ENCODE results near the gene PGBD4.
"Not testable (repeated sequence)": the region's sequence is repeated elsewhere in the genome, so short reads cannot be mapped to it uniquely, and the experiment has no call there.

PGBD4 gene

DNA sequence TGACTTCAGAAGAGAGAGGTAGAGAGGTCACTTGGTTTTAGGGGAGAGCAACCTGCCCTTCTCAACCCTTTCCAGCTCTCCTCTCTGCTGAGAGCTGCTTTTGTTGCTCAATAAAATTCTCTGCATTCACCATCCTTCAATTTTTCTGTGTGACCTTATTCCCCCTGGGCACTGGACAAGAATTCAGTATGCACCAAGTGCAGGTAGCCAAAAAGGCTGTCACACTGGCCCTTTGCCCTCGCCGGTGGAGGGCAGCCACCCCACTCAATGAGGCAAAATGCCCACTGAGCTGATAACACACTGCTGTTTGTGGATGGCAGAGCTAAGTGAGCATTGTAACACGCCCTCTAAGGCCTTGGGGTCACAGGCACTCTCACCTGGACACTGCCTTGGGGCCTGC is 12.9 kb downstream of the PGBD4 start:
- DNase-seq = no peak

DNA sequence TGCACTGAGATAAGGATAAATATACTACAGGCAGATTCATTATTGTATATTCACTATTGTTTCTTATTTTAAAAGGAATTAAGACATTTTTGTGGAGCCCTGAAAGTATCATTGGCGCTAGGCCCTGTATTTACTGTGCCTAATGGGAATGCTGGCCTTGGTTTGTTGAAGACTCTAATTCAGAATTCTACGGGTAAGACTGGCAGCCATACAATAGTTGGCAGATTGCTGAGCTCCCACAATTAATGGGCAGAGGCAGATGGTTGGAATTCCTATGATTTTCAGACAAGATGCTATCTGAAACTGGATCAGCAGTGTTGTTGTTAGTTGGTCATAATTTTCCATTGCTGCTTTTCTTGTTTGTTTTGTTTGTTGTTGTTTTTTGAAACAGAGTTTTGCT is 14.7 kb downstream of the PGBD4 start:
- DNase-seq = no peak

DNA sequence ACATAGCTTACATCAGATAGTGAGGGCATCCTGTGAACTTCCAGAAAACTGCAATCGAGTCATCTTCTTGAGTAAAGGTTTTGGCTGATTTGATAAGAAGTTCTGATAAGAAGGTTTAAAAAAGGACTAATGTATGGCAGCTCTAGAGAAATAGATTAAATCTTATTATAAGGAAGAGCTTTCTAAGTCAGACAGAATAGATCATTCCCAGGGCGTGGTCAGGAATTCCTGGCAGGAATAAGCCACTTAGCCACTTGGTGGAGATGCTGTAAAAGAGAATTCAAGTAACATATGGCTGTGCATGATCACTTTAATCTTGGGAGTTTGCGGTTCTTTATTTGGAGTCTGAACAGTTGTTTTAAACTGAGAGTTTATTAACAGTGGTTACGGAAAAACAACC is 17.4 kb downstream of the PGBD4 start:
- DNase-seq = no peak

DNA sequence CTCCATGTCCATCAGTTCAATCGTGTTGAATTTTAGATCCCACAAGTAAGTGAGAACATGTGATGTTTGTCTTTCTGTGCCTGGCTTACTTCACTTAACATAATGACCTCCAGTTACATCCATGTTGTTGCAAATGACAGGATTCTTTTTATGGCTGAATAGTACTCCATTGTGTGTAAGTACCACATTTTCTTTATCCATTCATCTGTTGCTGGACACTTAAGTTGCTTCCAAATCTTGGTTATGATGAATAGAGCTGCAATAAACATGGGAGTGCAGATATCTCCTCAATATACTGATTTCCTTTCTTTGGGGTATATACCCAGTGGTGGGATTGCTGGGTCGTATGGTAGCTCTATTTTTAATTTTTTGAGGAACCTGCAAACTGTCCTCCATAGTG is 18.5 kb downstream of the PGBD4 start:
- DNase-seq = not testable (repeated sequence)

DNA sequence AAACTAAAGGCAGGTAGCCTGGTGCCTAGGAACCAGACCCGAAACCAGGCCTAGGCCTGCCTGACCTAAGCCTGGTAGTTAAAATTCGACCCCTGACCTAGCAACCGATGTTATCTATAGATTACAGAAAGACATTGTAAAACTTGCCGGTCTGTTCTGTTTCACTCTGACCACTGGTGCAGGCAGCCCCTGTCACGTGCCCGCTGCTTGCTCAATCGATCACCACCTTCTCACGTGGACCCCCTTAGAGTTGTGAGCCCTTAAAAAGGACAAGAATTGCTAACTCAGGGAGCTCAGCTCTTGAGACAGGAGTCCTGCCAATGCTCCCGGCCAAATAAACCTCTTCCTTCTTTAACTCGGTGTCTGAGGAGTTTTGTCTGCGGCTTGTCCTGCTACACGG is 19.9 kb downstream of the PGBD4 start:
- not testable (repeated sequence) for DNase-seq

DNA sequence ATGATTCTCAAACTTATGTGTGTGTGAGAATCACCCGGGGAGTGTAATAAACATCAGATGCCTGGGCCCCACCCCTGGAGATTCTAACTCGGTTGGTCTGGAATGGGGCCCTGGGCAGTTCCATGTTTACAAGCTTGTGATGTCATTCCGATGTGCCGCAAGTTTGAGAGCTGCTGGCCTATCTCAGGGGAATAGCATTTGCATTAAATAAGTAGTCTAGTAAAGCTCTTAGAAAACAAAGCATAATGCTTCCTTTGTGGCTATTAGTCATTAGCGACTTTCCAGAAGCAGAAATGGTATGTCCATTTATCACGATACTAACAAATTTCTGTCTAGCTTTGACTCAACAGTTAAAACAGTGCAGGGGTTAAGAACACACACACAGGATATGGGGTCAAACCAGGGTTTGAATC is 20.9 kb downstream of the PGBD4 start:
- DNase-seq = no peak

DNA sequence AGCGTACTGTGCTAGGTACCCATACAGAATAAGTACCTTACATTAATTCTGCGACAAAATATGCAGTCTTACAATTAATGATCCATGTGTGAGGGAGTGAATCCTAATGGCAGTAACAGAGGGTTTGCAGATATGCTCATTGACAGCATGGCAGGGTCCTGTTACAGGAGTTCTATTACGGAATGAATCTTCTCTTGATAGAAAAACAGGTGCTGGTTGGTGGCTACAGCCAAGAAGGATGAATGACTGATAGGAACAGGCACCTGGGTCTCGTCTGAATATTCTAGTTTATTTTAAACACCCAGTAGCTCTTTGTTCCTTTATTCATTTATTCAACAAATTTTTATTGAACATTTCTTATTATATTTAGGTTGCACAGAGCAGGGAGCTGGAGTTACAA is 22.8 kb downstream of the PGBD4 start:
- DNase-seq = no peak

DNA sequence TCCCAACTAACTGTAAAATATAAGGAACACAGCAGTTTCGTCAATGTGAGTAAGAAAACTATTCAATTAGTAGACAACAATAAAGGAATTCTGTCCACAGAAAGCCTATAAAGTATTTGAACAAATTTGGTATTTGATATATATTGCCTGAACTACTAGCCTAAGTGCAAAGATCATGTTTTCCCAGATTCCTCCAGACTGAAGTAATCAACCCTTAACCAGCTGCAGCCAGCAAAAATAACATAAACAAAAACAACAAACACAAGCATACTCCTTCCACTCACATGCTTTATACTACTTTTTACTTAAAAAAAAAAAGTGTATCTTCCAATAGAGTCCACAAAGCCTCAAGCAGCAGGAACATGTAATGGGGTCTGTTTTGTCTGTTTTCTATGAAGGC is 24.1 kb downstream of the PGBD4 start:
- no peak for DNase-seq

DNA sequence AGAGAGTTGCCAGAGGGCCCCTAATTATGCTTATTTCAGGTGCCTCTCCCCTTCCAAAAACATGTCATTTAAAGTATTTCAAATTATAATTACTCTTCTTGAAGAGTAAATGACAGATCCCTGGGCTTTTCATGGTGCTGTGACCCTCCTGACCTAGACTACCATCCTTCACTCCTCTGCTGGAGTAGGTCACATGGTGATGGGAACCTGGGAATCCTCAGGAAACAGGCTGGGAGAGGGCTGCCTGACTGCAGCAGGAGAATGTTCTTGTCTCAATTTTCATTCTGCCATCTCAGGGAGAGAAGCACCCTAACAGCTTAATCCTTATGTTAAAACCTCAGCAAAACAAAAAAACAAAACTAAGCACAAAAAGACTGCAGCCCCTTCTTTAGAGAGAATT is 24.6 kb downstream of the PGBD4 start:
- no peak for DNase-seq

DNA sequence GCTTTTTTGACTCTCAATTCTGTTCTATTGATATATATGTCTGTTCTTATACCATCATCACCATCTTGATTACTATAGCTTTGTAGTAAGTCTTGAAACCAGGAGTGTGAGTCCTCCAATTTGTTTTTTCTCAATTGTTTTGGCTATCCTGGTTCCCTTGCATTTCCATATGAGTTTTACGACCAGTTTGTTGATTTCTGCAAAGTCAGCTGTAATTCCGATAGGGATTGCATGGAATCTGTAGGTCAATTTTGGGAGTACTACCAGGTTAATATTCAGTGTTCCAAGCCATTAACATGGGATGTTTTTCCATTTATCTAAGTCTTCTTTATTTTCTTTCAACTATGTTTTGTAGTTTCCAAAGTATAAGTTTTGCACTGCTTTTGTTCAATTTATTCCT is 27.0 kb downstream of the PGBD4 start:
- DNase-seq = no peak

DNA sequence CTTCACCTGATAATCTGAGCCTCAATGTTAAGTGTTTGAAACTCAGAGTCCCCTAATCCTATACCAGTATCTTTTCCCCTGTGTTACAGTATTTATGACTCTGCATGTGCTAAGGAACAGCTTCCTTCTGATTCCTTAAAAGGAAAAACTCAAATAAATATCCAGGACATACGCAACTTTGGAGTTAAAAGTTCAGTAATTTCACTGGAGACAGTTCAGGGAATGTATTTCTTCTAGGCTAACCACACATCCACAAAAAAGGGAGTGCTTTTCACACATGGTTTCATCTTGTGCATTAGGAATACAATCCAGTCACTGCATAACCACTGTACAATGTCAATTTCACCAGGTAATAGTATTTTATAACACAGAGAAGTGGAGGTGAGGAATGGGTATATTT is 31.0 kb downstream of the PGBD4 start:
- DNase-seq = no peak

DNA sequence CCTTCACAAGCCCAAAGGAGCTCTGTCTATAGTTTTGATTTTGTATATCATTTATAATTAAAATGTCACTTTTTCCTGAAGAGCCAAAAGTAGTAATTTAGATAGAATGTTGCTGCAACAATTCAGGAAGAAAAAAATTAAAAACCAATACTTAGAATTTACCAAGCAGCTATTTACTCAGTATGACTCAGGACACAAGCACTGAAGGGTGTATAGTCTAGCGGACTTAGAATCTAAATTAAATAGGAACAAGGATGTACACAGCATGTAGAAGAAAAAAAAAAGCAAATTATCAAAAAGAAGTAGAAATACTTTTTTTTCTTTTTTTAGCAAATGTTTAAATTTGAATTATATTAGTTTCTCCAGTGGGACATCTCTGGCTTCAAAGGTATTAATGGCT is 31.6 kb downstream of the PGBD4 start:
- no peak for DNase-seq

DNA sequence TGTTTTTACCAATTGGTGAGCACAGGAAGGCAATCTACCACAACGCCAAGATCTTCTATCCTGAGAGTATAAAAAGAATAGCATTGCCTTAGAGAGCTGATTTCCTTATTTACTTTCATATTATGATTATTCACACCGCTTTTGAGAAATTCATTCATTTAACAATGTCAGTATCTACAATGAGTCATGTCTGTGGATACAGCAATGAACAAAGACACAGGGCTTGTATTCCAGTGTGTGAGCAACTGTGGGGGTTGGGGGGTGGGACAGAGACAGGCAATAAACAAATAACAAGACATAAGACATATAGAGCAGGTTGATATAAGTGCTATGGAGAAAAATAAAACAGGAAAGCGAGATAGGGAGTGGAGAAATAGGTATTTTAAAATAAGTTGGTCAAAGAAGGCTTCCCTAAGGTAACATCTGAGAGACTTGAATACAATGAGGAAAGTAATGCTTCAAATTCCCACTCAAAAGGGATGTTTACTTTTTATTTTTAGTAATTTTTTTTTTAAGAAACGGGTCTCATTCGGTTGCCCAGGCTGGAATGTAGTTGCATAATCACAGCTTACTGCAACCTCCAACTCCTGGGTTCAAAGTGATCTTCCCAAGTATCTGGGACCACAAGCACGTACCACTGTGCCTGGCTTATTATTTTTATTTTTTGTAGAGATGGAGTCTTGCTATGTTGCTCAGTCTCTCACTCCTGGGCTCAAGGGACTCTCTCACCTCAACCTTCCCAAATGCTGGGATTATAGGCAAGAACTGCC is 45.7 kb downstream of the PGBD4 start:
- DNase-seq = no peak

DNA sequence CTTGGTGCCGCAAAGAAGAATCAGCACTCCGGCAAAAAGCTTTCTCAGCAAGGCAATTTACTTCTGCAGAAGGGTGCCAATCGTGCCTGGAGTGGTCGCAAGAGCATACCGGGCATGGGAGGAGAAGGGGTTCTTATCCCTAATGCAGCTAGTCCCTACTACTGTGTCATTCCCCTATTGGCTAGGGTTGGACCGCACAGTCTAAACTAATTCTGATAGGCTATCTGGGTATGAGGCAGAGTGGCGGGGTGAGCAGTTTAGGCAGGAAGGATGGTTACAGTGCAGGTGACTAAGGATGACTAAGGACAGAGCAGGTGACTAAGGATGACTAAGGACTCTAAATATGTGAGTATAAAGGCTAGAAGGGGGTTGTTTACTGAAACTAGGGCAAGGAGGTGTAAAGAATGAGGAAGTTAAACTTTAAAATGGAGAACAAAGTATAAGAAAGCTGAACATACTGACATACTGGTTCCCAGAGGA is 52.9 kb downstream of the PGBD4 start:
- DNase-seq = no peak

DNA sequence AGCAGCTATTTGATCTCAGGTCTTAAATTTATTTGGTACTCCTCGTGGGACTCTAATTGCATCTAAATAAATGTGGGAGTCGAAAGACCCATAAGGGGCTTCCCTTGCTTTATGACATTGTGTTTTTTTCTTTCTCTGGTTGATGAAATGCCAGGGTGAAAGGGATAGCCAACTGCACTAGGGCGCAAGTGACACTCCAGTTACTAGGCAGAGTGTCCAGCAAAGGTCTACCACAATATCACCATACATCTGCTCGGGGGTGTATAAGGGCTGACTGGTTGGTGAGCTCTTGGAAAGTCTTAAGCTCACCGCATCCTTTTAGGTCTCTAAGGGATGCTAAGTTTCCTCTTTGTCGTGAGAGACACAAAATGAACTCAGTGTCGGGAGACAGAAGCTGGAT is 54.0 kb downstream of the PGBD4 start:
- no peak for DNase-seq

All from RPMI8226 (cell line).